ENCODE results near the gene BCAR3.

Gene BCAR3

GRCh38 chr1:93591676-93592550 lies 89.7 kb downstream of the BCAR3 start (continued):
- TF ChIP-seq PATZ1 (tag by site-specific recombination; IDR thresholded peaks at IDR 0.05) (peak; percentile 29; the same call in 1 of the 2 replicates), ZNF596 (tag by site-specific recombination; IDR thresholded peaks at IDR 0.05) (no peak), SP3 (tag by site-specific recombination; IDR thresholded peaks at IDR 0.05) (no peak), ZBTB8A (tag by site-specific recombination; IDR thresholded peaks at IDR 0.05) (peak; percentile 41; the same call in 1 of the 2 replicates), ZFP3 (tag by site-specific recombination; IDR thresholded peaks at IDR 0.05; ENCODE audit: low read depth) (no peak), ZNF248 (tag by site-specific recombination; IDR thresholded peaks at IDR 0.05) (no peak), YY2 (tag by site-specific recombination; IDR thresholded peaks at IDR 0.05) (no peak), PRDM10 (tag by site-specific recombination; IDR thresholded peaks at IDR 0.05) (0 out of 2 replicates have a peak, but pooled peaks have one; percentile 14), ZSCAN18 (tag by site-specific recombination; IDR thresholded peaks at IDR 0.05) (no peak), KLF17 (tag by site-specific recombination; IDR thresholded peaks at IDR 0.05) (peak; percentile 52; the same call in 1 of the 2 replicates), ZNF341 (tag by site-specific recombination; IDR thresholded peaks at IDR 0.05; ENCODE audit: low read depth) (no peak), ZNF530 (tag by site-specific recombination; IDR thresholded peaks at IDR 0.05; ENCODE audit: low read depth) (no peak), ZNF654 (tag by site-specific recombination; IDR thresholded peaks at IDR 0.05; ENCODE audit: low read depth) (no peak), ZNF624 (tag by site-specific recombination; IDR thresholded peaks at IDR 0.05) (0 out of 2 replicates have a peak, but pooled peaks have one; percentile 48), GLIS1 (tag by site-specific recombination; IDR thresholded peaks at IDR 0.05) (peak; percentile 70), ZNF639 (tag by site-specific recombination; IDR thresholded peaks at IDR 0.05) (no peak), ZNF677 (tag by site-specific recombination; IDR thresholded peaks at IDR 0.05) (no peak), ZSCAN30 (tag by site-specific recombination; IDR thresholded peaks at IDR 0.05) (peak; percentile 35; the same call in 1 of the 2 replicates), INSM2 (tag by site-specific recombination; IDR thresholded peaks at IDR 0.05) (no peak), OVOL3 (tag by site-specific recombination; IDR thresholded peaks at IDR 0.05) (no peak), ZNF555 (tag by site-specific recombination; conservative IDR thresholded peaks at IDR 0.05) (no peak), ZNF529 (tag by site-specific recombination; IDR thresholded peaks at IDR 0.05; ENCODE audit: insufficient replicate concordance) (no peak), ZFHX2 (tag by site-specific recombination; conservative IDR thresholded peaks at IDR 0.05) (0 out of 2 replicates have a peak, but pooled peaks have one; percentile 14), ZNF174 (tag by site-specific recombination; IDR thresholded peaks at IDR 0.05) (no peak)
- TF ChIP-seq, protein P1, sequence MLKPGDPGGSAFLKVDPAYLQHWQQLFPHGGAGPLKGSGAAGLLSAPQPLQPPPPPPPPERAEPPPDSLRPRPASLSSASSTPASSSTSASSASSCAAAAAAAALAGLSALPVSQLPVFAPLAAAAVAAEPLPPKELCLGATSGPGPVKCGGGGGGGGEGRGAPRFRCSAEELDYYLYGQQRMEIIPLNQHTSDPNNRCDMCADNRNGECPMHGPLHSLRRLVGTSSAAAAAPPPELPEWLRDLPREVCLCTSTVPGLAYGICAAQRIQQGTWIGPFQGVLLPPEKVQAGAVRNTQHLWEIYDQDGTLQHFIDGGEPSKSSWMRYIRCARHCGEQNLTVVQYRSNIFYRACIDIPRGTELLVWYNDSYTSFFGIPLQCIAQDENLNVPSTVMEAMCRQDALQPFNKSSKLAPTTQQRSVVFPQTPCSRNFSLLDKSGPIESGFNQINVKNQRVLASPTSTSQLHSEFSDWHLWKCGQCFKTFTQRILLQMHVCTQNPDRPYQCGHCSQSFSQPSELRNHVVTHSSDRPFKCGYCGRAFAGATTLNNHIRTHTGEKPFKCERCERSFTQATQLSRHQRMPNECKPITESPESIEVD (tag by site-specific recombination; IDR thresholded peaks at IDR 0.05), result no peak
